Measurements from ENCODE around the gene UGT1A4. TPM values are rescaled to one million over a fixed set of nuclear protein-coding genes. Genes with fewer than 3 reads are reported as not detected.

Gene UGT1A4
- total RNA-seq, 1 donor: not detected

- H3K27me3 ChIP-seq (ENCODE audit: insufficient read depth, low read length): no peaks in the 10 kb centered on the region
- H3K9me3 ChIP-seq (ENCODE audit: low read depth, low read length): peaks cover 3% of the 10 kb centered on the region
- TF ChIP-seq, protein P1, sequence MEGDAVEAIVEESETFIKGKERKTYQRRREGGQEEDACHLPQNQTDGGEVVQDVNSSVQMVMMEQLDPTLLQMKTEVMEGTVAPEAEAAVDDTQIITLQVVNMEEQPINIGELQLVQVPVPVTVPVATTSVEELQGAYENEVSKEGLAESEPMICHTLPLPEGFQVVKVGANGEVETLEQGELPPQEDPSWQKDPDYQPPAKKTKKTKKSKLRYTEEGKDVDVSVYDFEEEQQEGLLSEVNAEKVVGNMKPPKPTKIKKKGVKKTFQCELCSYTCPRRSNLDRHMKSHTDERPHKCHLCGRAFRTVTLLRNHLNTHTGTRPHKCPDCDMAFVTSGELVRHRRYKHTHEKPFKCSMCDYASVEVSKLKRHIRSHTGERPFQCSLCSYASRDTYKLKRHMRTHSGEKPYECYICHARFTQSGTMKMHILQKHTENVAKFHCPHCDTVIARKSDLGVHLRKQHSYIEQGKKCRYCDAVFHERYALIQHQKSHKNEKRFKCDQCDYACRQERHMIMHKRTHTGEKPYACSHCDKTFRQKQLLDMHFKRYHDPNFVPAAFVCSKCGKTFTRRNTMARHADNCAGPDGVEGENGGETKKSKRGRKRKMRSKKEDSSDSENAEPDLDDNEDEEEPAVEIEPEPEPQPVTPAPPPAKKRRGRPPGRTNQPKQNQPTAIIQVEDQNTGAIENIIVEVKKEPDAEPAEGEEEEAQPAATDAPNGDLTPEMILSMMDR (IDR thresholded peaks at IDR 0.05; ENCODE audit: extremely low read depth, low read depth, low read length): no peak
- H3K79me2 ChIP-seq (ENCODE audit: insufficient read depth, low read length): no peaks in the 10 kb centered on the region
- peak; percentile 84 for DNase-seq (ENCODE audit: insufficient read length, low spot score, missing footprints)
- H3K27ac ChIP-seq (ENCODE audit: low read depth, low read length): no peak overlapping the region
- H4K20me1 ChIP-seq (ENCODE audit: insufficient read depth, low read length): no peaks in the 10 kb centered on the region
- H2AFZ ChIP-seq (ENCODE audit: low read length): no peak overlapping the region
- H3K4me2 ChIP-seq (ENCODE audit: insufficient read depth, low read length): no peak overlapping the region
- no peaks in the 10 kb centered on the region for H3K36me3 ChIP-seq (ENCODE audit: insufficient read depth, low read length)
- no peak overlapping the region for H3K4me3 ChIP-seq (ENCODE audit: insufficient read depth, low read length)
- H3K4me1 ChIP-seq (ENCODE audit: insufficient read depth, low read length): no peaks in the 10 kb centered on the region
These were observed 54.0 kb downstream of the UGT1A4 start for GRCh38 chr2:233772583-233772982.

GRCh38 chr2:233773854-233774253 lies 55.3 kb downstream of the UGT1A4 start:
- Histone ChIP-seq H3K36me3 (ENCODE audit: insufficient read depth, low read length) (no peaks in the 10 kb centered on the region), H3K4me3 (ENCODE audit: insufficient read depth, low read length) (no peak overlapping the region), H3K4me2 (ENCODE audit: insufficient read depth, low read length) (no peak overlapping the region), H3K27ac (ENCODE audit: low read depth, low read length) (no peak overlapping the region), H3K79me2 (ENCODE audit: insufficient read depth, low read length) (no peaks in the 10 kb centered on the region), H4K20me1 (ENCODE audit: insufficient read depth, low read length) (no peaks in the 10 kb centered on the region), H2AFZ (ENCODE audit: low read length) (no peak overlapping the region), H3K27me3 (ENCODE audit: insufficient read depth, low read length) (no peaks in the 10 kb centered on the region), H3K4me1 (ENCODE audit: insufficient read depth, low read length) (no peaks in the 10 kb centered on the region), H3K9me3 (ENCODE audit: low read depth, low read length) (peaks cover 3% of the 10 kb centered on the region)
- DNase-seq (ENCODE audit: insufficient read length, low spot score, missing footprints): no peak
- TF ChIP-seq, protein P1 (IDR thresholded peaks at IDR 0.05; ENCODE audit: extremely low read depth, low read depth, low read length): no peak

GRCh38 chr2:233775414-233775813 lies 56.9 kb downstream of the UGT1A4 start:
- Histone ChIP-seq H3K36me3 (ENCODE audit: insufficient read depth, low read length) (no peaks in the 10 kb centered on the region), H3K79me2 (ENCODE audit: insufficient read depth, low read length) (no peaks in the 10 kb centered on the region), H3K9me3 (ENCODE audit: low read depth, low read length) (peaks cover 3% of the 10 kb centered on the region), H3K27me3 (ENCODE audit: insufficient read depth, low read length) (no peaks in the 10 kb centered on the region), H3K4me3 (ENCODE audit: insufficient read depth, low read length) (no peak overlapping the region), H3K27ac (ENCODE audit: low read depth, low read length) (no peak overlapping the region), H4K20me1 (ENCODE audit: insufficient read depth, low read length) (no peaks in the 10 kb centered on the region), H2AFZ (ENCODE audit: low read length) (no peak overlapping the region), H3K4me1 (ENCODE audit: insufficient read depth, low read length) (no peaks in the 10 kb centered on the region), H3K4me2 (ENCODE audit: insufficient read depth, low read length) (no peak overlapping the region)
- TF ChIP-seq, protein P1 (IDR thresholded peaks at IDR 0.05; ENCODE audit: extremely low read depth, low read depth, low read length): no peak
- DNase-seq (ENCODE audit: insufficient read length, low spot score, missing footprints): no peak

- TF ChIP-seq, protein P1 (IDR thresholded peaks at IDR 0.05; ENCODE audit: extremely low read depth, low read depth, low read length): no peak
- no peaks in the 10 kb centered on the region for H3K36me3 ChIP-seq (ENCODE audit: insufficient read depth, low read length)
These were observed 59.5 kb downstream of the UGT1A4 start, which contains the start of gene MROH2A for GRCh38 chr2:233778030-233778429. Gene MROH2A (plus strand): TSS chr2:233778330. CDS start chr2:233779359, 1,029 bp downstream.

More at GRCh38 chr2:233778030-233778429, 59.5 kb downstream of the UGT1A4 start, which contains the start of gene MROH2A:
- Histone ChIP-seq H3K4me3 (ENCODE audit: insufficient read depth, low read length) (no peak within 1 kb of the TSS), H3K27ac (ENCODE audit: low read depth, low read length) (no peak within 1 kb of the TSS), H3K4me1 (ENCODE audit: insufficient read depth, low read length) (no peaks in the 10 kb centered on the region), H3K4me2 (ENCODE audit: insufficient read depth, low read length) (no peak within 1 kb of the TSS), H3K27me3 (ENCODE audit: insufficient read depth, low read length) (no peaks in the 10 kb centered on the region), H3K79me2 (ENCODE audit: insufficient read depth, low read length) (no peaks in the 10 kb centered on the region), H3K9me3 (ENCODE audit: low read depth, low read length) (peaks cover 3% of the 10 kb centered on the region), H4K20me1 (ENCODE audit: insufficient read depth, low read length) (no peaks in the 10 kb centered on the region), H2AFZ (ENCODE audit: low read length) (no peak within 1 kb of the TSS)
- no peak for DNase-seq (ENCODE audit: insufficient read length, low spot score, missing footprints)
